NCI-H1105 (cell line): ENCODE results near the gene PDE8B.

Source experiments
- DNase-seq: peaks from one replicate; lab custom pipeline; 2025; lab: John Stamatoyannopoulos, UW

Gene PDE8B

DNA sequence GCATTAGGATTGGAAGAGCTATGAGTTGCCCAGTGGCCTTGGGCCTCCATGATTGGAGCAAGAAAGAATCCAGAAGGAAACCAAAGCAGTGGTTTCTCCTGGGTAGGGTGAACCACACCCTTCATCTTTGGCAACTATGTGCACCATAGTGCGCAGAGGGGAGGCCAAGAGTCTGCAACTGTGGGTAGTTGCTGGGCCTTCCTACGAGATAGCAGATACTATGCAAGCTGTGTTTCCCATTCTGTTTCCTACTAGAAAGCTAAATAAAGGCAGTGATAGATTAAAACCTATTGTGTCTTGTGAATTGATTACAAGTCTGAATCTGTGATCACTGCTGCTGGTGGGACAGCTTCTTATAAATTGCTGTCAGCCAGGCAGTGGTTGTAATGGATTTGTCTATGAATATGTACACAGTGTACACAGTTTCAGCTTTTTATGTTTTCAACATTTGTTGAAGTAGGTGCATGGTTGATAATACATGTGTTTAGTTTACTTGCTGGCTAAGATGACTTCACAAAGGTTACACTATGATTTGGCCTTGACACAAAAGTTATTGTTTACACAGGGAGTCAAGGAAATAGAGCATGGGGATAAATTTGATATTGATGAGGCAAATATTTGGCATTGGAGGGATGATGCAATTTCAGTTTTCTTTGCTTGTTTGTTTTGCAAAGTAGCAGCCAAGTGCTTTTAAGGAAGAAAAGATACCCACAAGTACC, 23.7 kb upstream of the PDE8B start:
- no peak for DNase-seq

DNA sequence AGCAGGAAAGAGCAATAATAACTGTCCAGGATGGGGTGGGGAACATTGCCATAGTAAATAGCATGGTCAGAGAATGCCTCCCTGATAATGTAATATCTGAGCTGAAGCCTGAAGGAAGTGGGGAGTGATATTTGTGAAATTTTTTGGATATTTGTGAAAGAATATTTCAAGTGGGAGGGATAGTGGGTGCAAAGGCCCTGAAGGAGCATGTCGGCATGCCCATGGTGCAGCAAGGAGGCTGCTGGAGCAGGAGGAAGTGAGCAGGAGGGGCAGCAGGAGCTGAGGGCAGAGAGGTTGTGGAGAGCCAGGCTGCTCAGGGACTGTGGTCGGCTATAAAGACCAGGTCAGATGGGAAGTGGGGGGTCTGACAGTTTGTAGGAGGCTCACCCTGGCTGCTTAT, 21.1 kb upstream of the PDE8B start:
- no peak for DNase-seq

DNA sequence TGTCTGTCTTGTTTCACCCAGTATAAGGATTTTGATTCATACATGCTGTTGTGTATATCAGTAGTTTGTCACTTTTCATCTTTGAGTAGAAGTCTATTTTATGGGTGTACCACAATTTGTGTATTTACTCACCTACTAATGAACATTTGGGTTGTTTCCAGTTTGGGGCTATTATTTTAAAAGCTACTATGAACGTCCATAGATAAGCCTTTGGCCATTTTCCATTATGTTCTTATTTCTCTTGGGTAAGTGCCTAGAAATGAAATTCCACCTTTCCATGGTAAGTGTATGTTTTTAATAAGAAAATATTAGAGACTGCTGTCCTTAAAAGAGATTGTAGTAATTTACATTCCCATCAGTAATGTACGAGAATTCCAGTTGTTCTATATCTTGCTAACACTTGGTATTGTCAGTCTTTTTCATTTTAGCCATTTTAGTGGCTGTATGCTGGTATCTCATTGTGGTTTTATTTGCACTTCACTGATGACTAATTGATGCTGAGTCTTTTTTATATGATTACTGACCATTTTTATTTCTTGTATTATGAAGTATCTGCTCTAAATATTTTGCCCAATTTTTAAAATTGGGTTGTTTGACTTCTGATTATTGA, 17.9 kb upstream of the PDE8B start:
- no peak for DNase-seq

DNA sequence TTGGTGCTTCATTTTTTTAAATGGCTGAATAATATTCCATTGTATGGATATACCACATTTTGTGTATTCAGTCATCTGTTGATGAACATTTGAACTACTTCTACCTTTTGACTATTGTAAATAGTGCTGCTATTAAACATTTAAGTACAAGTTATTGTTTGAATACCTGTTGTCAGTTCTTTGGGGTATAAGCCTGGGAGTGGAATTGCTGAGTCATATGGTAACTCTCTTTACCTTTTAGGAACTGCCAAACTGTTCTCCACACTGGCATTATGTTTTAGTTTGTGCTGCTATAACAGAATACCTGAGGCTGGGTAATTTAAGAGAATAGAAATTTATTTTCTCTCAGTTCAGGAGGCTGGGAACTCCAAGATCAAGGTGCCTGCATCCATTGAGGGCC, 15.7 kb upstream of the PDE8B start:
- no peak for DNase-seq

DNA sequence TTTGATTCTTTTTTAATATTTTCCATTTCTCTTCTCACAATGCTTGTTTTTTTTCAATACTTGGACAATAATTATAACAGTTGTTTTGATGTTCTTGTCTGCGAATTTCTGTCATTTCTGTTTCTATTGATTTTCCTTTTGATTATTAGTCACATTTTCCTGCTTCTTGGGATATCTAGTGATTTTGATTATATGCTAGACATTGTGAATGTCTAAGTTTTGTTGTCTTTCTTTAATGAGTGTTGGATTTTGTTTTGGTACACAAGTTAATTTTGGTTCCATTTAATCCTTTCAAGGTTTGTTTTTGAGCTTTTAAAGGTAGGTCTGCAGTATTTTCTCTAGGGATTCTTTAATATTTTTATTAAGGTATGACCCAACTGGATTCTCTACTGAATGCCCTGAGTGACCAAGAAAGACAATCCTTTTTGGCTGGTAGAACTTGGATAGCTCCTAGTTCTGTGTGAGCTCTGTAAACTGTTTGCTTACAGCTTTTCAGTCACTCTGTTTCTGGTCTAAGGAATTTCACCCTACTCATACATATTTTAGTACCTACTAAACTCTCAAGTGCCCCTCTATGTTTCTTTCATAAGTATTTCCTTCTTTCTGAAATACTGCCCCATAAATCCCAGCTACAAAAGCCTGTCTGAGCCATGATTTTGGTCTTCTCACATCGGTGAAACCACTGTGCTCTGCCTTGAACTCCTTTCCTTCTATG, 12.5 kb upstream of the PDE8B start:
- DNase-seq: no peak

DNA sequence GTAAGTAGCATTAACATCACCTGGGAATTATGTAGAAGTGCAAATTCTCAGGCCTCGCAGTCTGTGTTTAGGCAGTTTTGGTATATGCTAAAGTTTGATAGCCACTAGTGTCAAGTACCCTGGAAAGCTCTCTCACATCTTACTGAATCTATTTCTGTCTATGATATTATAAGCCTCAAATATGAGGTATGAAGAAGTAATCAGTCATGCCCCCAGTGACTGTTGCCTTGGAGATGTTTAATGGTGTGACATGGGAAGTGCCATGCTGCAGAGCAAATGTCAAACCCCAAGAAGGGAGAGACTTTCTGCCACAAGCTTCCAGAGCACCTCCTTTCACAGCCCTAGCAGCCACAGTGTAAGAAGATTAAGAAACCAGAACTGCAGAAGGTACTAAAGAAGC, 9.8 kb upstream of the PDE8B start:
- no peak for DNase-seq

DNA sequence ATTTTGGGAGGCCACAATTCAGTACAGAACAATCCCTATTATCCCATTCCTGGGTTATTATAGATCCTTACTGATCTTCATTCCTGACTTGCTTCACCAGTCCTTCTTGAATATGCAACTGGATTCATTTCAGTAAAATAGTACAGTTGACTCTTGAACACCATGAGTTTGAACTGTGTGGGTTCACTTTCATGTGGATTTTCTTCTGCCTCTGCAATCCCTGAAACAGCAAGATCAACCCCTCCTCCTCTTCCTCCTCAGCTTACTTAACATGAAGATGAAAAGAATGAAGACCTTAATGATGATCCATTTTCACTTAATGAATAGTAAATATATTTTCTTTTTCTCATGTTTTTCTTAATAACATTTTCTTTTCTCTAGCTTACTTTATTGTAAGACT, 8.3 kb upstream of the PDE8B start:
- no peak for DNase-seq

DNA sequence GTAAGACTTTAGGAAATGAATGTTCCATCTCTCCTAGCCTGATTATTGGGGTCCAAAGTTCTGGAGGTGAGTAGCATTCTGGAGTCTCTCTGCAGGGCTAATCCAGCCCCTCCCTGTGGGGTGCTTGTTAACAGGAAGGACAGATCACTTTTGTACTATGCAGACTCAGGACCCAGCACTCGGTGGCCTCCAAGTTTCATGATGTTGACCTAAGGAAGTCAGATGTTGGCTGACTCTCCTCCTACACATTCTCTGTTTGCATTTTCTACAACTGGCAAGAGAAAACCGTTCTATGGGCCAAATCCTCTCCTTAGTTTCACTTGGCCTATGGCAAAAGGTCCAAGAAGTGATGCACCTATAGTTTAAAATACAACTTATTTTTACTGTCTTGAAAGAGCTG, 5.5 kb upstream of the PDE8B start:
- no peak for DNase-seq

DNA sequence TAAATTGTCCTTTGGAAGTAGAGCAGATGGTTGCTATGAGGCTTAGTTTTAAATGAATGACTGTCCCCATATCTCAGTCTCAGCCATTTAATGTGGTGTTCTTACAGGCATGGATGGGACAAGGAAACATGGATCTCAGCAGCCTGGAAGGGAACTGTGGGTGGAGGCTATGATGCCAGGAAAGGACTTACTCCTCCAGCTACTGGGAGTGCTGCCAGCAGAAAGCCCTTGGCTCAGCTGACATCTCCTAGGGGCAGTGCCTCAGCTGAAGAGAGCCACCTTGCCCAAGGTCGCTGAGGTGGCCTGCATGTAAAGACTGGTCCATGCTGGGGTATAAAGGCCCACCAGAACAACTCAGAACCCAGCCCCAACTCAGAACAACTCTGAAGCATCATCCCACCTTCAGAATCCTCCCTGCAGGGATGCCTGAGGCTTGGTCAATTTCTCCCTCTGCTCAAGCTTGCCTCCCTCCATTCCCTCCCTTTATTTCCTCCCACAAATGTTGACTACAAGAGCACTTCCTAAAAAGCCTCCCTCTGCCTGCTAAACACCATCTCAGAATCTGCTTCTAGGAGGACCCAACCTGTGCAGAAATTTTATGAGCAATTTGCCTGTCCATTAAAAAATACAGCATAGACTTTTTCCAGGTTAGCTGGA, 1.8 kb upstream of the PDE8B start:
- DNase-seq: no peak

DNA sequence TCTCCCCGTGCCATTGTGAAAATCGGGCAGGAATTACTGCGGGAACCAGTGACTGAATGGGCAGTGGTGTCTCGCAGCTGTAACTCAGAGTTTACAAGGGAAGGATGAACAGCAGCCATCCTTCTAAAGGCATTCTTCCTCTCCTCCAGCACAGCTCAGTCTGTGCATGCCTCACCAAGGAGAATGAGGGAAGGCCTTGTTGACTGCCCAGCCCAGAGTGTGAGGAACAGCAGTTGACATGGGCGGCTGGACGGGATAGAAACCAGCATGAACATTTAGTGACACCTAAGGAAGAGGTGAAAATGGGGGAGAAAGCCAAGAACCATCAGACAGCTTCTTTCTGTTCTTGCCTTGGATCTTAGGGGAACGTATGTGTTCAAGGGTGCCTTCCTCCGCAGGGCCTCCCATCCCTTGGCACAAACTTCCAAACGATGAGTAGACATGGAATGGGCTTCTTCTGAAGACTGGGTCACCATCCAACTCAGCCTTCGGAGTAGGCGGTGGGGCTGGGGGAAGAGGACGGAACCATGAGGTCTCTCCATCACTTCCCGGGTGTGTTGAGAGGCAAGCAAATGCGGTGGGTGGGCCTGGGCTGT, 887 bp upstream of the PDE8B start:
- DNase-seq: no peak

DNA sequence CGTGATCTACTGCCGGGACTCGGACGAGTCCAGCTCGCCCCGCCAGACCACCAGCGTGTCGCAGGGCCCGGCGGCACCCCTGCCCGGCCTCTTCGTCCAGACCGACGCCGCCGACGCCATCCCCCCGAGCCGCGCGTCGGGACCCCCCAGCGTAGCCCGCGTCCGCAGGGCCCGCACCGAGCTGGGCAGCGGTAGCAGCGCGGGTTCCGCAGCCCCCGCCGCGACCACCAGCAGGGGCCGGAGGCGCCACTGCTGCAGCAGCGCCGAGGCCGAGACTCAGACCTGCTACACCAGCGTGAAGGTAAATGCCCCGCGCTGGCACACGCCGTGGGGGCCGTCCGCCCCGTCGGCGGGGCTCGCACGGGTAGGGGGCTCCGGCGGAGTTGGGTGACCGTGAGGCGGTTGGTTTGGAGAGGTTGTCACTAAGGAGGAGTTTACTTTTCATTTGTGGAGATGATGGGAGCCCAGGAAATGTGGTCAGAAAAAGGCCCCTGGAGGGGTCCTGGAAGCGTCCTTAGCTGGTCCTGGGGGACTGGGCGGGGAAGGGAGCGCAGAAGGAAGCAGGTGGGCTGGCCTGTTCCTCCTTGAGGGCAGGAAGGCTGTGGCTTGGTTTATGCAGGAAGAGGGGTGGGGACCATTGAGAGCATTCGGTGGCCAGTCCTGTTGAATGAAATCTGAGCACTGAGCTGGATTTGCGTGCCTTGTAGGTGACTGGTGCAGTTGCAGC, 647 bp downstream of the PDE8B start:
- no peak for DNase-seq

DNA sequence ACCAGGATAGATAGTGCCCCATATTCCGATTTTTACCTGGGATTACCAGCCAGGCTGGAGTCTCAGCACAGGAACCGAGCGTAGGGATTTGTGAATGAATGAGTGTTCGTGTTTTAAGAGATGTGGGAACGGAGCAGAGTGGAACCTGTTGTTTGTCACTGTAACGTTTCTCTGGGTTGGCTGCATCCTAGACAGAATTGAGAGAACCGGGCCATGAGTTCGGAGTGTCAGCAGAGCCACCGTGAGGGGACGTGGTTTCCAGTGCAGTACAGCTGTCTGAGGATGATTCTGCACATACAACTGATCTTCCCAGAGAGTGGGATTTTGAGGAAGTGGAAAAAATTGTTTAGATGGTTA, 1.2 kb downstream of the PDE8B start:
- DNase-seq: no peak

DNA sequence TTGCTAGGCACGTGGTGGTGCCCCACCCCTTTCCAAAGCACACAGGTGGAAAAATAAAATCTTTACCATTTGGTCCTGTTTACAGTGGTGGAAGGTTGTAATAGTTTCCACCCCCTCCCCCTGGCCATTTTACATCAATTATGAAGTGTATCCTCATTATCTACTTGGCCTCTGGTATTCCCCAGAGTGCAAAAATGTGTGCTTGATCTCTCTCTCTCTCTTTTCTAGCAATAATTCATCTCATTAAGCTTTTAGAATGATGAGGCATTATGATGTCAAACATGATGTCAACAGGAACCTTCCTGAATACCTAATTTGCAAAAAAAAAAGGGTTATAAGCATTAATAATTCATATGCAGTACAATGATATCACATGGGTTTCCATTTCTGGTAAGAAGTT, 3.1 kb downstream of the PDE8B start:
- DNase-seq: no peak

DNA sequence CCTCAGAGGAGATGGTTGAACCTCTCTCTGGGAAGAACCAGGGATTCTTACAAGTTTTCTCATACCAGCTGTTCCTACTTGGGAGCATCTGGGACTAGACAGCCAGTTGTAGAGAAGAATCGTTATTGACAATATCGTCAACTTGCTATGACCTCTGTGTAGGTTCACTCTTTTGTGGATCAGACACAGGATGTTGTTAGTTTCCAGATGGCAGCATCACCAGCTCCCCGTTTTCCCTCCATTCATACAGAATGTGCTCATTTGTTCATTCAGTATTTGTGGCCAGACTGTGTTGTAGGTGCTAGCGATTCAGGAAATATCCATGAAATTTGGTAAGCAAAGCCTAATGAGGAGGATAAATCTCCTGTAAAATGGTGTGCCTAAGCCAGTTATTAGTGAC, 3.7 kb downstream of the PDE8B start:
- no peak for DNase-seq

DNA sequence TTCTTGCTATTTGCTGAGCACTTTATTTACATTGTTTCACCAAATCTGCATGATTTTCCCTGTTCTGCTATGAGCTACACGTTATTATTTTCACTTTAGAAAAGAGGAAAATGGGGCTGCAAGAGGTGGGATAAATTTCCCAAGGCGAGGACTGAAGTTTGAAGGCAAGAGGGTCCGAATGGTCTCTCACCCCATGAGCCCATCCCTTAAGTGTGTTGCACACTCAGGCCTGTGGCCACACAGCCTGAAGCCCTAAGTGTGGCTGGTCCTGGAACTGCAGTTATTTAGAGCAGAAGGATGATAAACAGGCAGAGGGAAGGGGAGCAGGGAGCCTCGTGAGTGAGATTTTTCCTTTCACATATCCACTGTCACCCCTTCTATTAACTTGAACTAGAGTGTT, 7.8 kb downstream of the PDE8B start:
- DNase-seq: no peak

DNA sequence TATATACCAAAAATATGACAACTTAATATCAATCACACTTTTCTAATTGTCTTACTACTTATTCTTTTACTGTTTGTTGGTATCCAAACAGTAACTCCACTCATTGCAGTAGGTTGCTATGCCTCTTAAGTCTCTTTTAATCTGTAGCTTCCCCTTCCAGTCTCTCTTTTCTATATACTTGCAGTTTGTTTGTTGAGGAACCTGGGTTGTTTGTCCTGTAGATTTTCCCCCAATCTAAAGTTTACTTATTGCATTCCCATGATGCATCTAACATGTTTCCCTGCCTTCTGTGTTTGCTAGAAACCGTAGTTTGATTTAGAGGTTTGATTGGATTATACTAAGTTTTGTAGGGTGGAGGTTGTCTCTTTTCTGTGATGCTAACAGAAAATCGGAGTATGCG, 10.6 kb downstream of the PDE8B start:
- no peak for DNase-seq

DNA sequence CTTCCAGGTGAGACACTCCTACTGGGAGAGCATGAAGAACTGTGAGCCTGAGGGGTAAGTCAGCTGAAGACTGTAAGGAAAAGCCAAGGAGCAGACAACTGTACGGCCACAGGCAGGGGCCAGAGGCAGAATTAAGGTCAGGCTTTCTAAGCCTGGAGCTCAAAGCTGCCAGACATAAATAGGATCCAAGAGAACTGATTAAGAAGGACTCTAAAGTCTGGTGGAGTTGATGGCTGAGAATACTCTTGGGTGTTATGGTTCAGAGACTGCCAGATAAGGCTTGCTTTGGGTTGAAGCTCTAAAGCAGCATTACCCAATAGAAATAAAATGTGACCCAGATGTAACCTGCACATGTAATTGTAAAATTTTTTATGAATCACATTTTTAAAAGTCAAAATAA, 12.2 kb downstream of the PDE8B start:
- no peak for DNase-seq

DNA sequence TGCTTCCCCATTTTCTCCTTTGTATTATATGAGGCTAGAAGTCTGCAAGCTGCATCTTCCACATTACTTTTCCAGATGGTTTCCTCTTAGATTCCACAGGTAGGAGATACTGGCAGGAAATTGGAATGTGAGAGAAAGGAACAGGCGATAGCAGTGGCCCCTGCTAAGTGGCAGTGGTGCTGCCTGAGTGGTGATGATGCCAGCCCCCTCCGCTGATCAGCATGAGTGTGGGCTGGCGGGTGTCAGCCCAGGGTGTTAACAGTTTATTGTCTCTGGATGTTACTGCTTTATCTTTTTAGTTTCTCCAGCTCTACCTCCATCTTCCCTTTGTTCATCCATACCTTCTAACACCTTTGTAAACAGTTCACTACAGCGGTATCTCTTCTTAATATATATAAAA, 13.2 kb downstream of the PDE8B start:
- no peak for DNase-seq

DNA sequence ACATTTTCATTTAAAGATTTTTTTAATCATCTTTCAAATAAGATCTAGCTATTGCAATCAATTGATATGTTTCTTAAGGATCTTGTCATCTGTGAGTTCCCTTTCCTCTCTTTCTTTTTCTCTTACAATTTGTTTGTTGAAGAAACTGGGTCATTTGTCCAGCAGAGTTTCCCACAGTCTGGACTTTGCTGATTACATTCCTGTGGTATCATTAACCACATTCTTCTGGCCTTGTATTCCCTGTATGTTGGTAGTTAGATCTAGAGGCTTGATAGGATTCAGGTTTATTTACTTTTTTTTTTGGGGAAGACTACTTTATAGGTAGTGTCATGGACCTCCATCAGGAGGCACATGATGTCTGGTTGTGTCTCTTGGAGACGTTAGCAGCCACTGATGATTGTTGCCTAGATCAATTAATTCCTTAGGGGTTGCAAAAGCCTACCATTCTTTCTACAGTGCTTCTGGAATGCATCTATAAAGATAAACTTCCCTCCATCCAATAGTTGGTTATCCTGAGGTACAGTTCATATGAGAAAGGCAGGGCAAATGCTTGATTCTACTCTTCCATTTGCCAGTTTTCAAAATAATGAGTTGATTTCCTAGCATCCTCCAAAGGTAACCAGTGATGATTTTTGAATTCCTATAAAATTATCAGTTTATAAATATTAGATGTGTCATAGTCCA, 14.3 kb downstream of the PDE8B start:
- no peak for DNase-seq

DNA sequence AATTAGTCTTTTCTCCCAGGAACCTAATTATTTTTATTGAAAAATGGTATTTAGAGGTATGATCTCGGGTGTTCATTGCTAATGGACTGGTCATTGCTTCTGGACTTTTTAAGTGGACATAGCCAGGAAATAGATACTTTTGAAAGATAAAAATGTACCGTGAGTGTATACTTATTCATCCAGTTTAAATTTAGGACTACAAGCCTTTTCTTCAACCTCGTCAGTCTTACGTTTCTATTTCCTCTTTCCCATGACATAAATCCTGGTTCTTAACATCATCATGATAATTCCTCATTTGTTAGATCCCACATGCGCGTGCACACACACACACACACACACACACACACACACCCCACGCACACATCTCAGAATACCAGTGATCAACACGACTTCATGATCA, 15.1 kb downstream of the PDE8B start:
- DNase-seq: no peak

DNA sequence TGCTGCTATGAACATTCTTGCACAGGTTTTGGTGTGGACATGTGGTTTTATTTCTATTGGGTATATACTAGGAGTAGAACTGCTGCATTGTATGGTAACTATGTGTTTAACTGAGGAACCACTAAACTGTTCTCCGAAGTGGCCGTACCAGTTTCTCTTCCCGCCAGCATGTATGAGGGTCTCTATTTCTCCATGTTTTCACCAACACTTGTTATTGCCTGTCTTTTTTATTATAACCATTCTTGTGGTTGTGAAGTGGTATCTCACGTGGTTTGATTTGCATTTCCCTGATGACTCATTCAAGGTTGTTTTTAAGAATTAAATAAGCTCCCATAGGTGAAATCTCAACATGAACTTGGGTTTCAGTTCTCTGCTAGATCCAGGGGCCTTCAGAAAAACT, 19.4 kb downstream of the PDE8B start:
- no peak for DNase-seq
